Neural crest cell (in vitro differentiated cells): ENCODE results near the gene NR0B2. TPM values are rescaled to one million over a fixed set of nuclear protein-coding genes. Genes with fewer than 3 reads are reported as not detected.

Experiments
- DNase-seq: peaks from one replicate; pipeline ENCODE4 v3.0.0; 2021; ENCODE audit warnings: low read depth, mixed read lengths, low spot score
- H3K27ac Mint-ChIP-seq: one replicate; pipeline ENCODE4 v1.8.0; 2021; ENCODE audit warnings: mild to moderate bottlenecking, mixed read lengths; ENCODE audit not compliant: unreplicated experiment
- H3K27me3 Mint-ChIP-seq: 2 replicates; pipeline ENCODE4 v1.8.0; 2021; ENCODE audit warnings: low read depth, mild to moderate bottlenecking, mixed read lengths
- H3K36me3 Mint-ChIP-seq: 2 replicates; pipeline ENCODE4 v1.8.0; 2021; ENCODE audit warnings: low read depth, mild to moderate bottlenecking, mixed read lengths
- H3K4me1 Mint-ChIP-seq: 2 replicates; pipeline ENCODE4 v1.8.0; 2021; ENCODE audit warnings: mixed read lengths
- H3K4me3 Mint-ChIP-seq: one replicate; pipeline ENCODE4 v1.8.0; 2021; ENCODE audit warnings: mild to moderate bottlenecking, mixed read lengths
- H3K9me3 Mint-ChIP-seq: 2 replicates; pipeline ENCODE4 v1.8.0; 2021; ENCODE audit warnings: mixed read lengths
- CTCF ChIP-seq: fragments of 200-600 bp; sonication (generic); conservative IDR thresholded peaks from 2 replicates; pipeline ENCODE4 v1.5.0; 2021; ENCODE audit warnings: antibody characterized with exemption, mild to moderate bottlenecking
- total RNA-seq: library from RNA; stranded (reverse); gene quantifications from 2 replicates; pipeline ENCODE4 v1.2.1, GENCODE V29; 2021

Gene NR0B2
- total RNA-seq, 1 donor from 2014 or later: not detected

- no peak for TF ChIP-seq CTCF
- Mint-ChIP-seq H3K4me3 (peak overlapping the region; percentile 88), H3K36me3 (no peaks in the 10 kb centered on the region), H3K9me3 (no peaks in the 10 kb centered on the region), H3K4me1 (peaks cover 14% of the 10 kb centered on the region), H3K27ac (peak overlapping the region; percentile 71), H3K27me3 (no peaks in the 10 kb centered on the region)
- DNase-seq: no peak
Measured at GRCh38 chr1:26861889-26862378, 51.8 kb downstream of the NR0B2 start.

Other genes starting within 250 kb of the NR0B2 start
- 155 and 160 TPM in 2 replicates for gene ARID1A, start 218.0 kb downstream of the NR0B2 start, total RNA-seq
- 8.7 and 11.1 TPM in 2 replicates for gene PIGV, start 126.0 kb downstream of the NR0B2 start, total RNA-seq
- 41.7 and 44.3 TPM in 2 replicates for gene ZDHHC18, start 87.3 kb downstream of the NR0B2 start, total RNA-seq
- gene SFN, start 50.8 kb downstream of the NR0B2 start, total RNA-seq: 0.30 TPM in 1 of 2 replicates, not detected in the other
- 28.5 and 31.7 TPM in 2 replicates for gene GPN2, start 23.7 kb downstream of the NR0B2 start, total RNA-seq
- 17.2 and 21.3 TPM in 2 replicates for gene GPATCH3, start 13.5 kb downstream of the NR0B2 start, total RNA-seq
- 96.1 and 102 TPM in 2 replicates for gene NUDC, start 7.8 kb upstream of the NR0B2 start, total RNA-seq
- gene KDF1, start 46.5 kb upstream of the NR0B2 start, total RNA-seq: not detected in 2 replicates
- gene TRNP1, start 79.7 kb upstream of the NR0B2 start, total RNA-seq: 16.7 and 18.7 TPM in 2 replicates
- 10.1 and 11.0 TPM in 2 replicates for gene TENT5B, start 98.9 kb upstream of the NR0B2 start, total RNA-seq
- 24.2 and 27.1 TPM in 2 replicates for gene SLC9A1, start 241.2 kb upstream of the NR0B2 start, total RNA-seq